ENCODE results near the gene CCL8. TPM values are rescaled to one million over a fixed set of nuclear protein-coding genes. Genes with fewer than 3 reads are reported as not detected.

The CCL8 gene
- total and polyA plus RNA-seq, 10 of the 15 experiments (the other 5 are each of a cell fraction or from before 2014, with no cell fraction given) = not detected

DNA sequence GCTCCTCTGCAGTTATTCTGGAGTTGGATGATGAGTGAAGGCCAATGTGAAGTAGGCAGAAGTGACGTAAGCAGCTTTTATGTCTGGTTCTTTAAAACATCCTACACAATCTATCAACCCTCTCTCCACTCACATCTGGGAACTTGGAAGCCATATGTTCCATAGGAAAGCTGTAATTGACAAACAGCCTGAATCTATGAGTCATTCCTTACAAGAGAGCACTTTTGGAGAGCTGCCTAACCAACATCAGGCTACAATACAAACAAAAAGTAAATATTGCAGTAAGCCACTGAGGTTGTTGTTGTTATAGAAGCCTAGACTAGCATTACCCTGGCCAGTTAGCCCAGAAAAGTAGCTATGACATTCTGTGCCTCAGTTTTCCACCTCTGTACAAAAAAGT lies 43.4 kb upstream of the CCL8 start:
- BruUV-seq (replicated peaks) = no TSS peak
- H3K9ac ChIP-seq (ENCODE audit: control insufficient read depth, insufficient read depth, low read length) = no peak overlapping the region
- H3K4me3 ChIP-seq = no peak overlapping the region
- TF ChIP-seq JUNB (IDR thresholded peaks at IDR 0.05) (no peak), KDM1A (IDR thresholded peaks at IDR 0.05; ENCODE audit: borderline replicate concordance) (no peak), NFYB (IDR thresholded peaks at IDR 0.05; ENCODE audit: insufficient read depth, low read depth, low read length) (no peak), RAD51 (IDR thresholded peaks at IDR 0.05) (no peak), FOXM1 (IDR thresholded peaks at IDR 0.05; ENCODE audit: low read depth, low read length) (no peak), GATAD2B (conservative IDR thresholded peaks at IDR 0.05; ENCODE audit: low read depth) (no peak), SPI1 (IDR thresholded peaks at IDR 0.05; ENCODE audit: borderline replicate concordance, insufficient read depth, low read depth, low read length) (no peak), SREBF2 (IDR thresholded peaks at IDR 0.05; ENCODE audit: low read length) (no peak), BCL11A (IDR thresholded peaks at IDR 0.05; ENCODE audit: low read depth, low read length) (no peak), HDGF (IDR thresholded peaks at IDR 0.05) (no peak), NR2C1 (IDR thresholded peaks at IDR 0.05) (no peak), TCF7 (IDR thresholded peaks at IDR 0.05; ENCODE audit: borderline replicate concordance) (no peak), ZNF207 (IDR thresholded peaks at IDR 0.05; ENCODE audit: borderline replicate concordance) (no peak), FOS (IDR thresholded peaks at IDR 0.05; ENCODE audit: borderline replicate concordance, extremely low read depth, insufficient read length) (no peak), RELA (IDR thresholded peaks at IDR 0.05; ENCODE audit: borderline replicate concordance, partially characterized antibody) (no peak), SIN3A (IDR thresholded peaks at IDR 0.05; ENCODE audit: low read depth, low read length) (no peak), PAX5 (IDR thresholded peaks at IDR 0.05; ENCODE audit: borderline replicate concordance, low read depth, low read length) (no peak)
- no peaks in the 10 kb centered on the region for H4K20me1 ChIP-seq (ENCODE audit: control insufficient read depth, insufficient read depth)
- no peaks in the 10 kb centered on the region for H3K79me2 ChIP-seq (ENCODE audit: control insufficient read depth, insufficient read depth, low read length)
- intact Hi-C loops (cut with micrococcal nuclease; ENCODE audit: unreplicated experiment) (no loop called here), in situ Hi-C loops (cut with MboI) (no loop called here)
- no peaks in the 10 kb centered on the region; a peak in 1 of 4 replicates for H3K27me3 ChIP-seq (replicated peaks in 1 of 2; ENCODE audit: control insufficient read depth in 2 of 2, insufficient read depth in 2 of 2, low read length in 1 of 2)
- no peaks in the 10 kb centered on the region for H3K4me1 ChIP-seq (ENCODE audit: control insufficient read depth, insufficient read depth, low read length)
- no peak overlapping the region for H3K4me2 ChIP-seq (ENCODE audit: control insufficient read depth, insufficient read depth)
- H3K36me3 ChIP-seq (ENCODE audit: control insufficient read depth in 2 of 2, insufficient read depth in 2 of 2, low read length in 1 of 2) = no peaks in the 10 kb centered on the region
- WGBS (ENCODE audit: insufficient coverage, insufficient replicate concordance, low lambda C conversion rate, missing lambda C conversion rate) = 0% methylated on average over 1 of the region's 1 CpG
- H2AFZ ChIP-seq (ENCODE audit: control insufficient read depth, low read depth, low read length) = no peak overlapping the region
- POLR2A ChIA-PET = no interaction called here
- RAD21 ChIA-PET (ENCODE audit: unreplicated experiment) = no interaction called here
- DNase-seq (ENCODE audit: low read depth, low spot score) = no peak
- CTCF ChIA-PET = no interaction called here
- no peak for FAIRE-seq
- no peak for ATAC-seq
- SMC1A ChIA-PET (ENCODE audit: uncharacterized antibody, unreplicated experiment) = no interaction called here
- H3K9me3 ChIP-seq (replicated peaks; ENCODE audit: control insufficient read depth, insufficient read depth, low read length) = no peaks in the 10 kb centered on the region
- H3K27ac ChIP-seq (ENCODE audit: control insufficient read depth, insufficient read depth) = no peak overlapping the region
